GM19438 (cell line): Measurements from ENCODE around the gene CERK.
A peak's percentile ranks its signal among the peaks of the same experiment; 100 is the strongest.

Source experiments
- ATAC-seq: cut with Tn5 transposase; IDR thresholded peaks from one replicate; pipeline ENCODE4 v1.9.1; 2021; ENCODE audit warnings: low read depth; ENCODE audit not compliant: unreplicated experiment

The CERK gene

GRCh38 chr22:46764779-46765485 is 26.9 kb upstream of the CERK start:
- ATAC-seq: no peak

DNA sequence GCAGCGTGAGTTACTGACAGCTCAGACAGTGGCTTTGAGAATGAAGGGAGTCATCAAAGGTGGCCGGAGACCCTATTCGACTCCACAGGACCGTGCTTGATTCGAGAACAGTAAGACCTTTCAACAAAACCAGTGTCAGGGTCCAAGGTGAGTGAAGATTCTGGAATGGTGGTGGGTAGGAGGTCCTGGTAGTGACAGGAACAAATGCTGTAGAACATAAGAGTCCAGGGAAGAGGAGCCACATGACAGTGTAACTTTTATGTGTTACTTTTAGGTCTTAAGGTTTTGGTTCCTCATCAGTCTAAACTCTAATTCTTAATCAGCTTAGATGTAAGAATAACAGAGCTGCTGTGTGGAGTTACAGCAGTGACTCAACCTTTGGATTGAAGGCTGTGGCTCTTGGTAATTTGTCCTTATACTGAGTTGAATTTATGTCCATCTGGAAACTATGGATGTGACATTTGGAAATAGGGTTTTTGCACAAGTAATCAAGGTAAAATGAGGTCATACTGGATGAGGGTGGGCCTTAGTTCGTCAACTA is 26.2 kb upstream of the CERK start:
- ATAC-seq: no peak

DNA sequence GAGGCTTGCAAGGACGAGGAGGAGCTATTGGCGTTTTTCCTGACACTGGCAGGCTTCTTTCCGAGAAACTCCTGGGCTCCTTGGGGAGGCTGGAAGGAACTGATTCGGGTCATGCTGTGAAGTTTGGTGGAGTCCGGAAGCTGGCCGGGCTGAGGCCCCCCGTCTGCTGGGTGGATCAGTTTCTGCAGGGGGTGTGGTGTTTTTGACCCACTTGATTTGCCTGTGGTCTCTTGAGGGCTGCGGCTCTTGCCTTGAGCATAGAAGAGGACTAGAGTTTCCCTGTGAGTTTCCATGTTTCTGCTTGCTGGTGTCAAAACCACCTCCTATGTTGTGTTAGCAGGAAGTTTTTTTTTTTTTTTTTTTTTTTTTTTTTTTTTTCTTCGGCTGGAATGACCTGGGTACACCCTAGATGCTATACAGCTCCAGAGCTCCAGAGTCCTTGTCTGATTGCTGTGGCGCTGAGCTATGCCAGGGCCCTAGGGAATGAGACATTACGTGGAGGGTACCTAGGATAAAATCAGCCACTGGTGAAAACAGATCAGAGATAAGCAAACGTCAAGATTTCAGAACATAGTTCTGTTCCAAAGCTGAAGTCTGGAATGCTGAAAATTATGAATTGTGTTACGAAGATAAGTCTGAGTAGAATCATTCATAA is 25.1 kb upstream of the CERK start:
- peak; percentile 50 for ATAC-seq

DNA sequence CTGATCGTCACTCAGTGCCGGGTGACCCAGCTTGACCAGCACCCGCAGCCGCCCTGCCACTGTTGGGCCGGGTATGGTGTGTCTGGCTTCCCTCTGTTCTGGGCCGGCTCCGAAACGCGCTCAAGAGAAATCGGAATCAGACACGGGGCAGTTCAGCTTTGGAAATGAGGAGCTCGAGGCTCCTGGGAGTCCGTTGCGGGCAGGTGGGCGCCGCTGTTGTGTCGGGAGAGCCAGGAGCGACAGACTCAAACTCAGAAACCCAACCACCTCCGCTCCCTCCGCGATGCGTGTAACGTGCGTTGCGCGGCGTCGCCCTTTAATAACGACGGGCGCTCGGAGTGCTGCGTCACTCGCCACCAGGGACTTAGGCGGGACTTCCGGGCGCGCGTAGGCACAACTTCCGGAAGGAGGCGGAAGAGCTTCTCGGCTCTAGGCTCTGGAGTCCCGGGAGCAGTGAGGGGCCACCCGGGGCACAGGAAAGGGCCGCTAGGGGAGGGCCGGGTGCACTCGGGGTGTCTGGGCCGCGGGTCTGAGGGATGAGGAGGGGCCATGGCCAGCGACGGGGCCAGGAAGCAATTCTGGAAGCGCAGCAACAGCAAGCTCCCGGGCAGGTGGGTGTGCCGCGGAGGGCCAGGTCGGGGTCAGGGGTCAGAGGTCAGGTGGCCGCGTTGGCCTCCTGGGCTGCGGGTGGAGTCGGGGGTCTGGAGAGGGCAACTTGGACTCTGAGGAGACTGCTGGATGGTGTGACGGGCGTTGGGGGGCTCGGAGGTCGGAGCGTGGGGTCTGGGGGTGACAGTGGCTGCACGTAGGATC is 24.4 kb upstream of the CERK start, which contains the start of gene TBC1D22A:
Gene TBC1D22A, plus strand, starts transcription at position 413 of the 813 bp plus-strand sequence. Its CDS starts 137 bp downstream, at position 550.
- ATAC-seq: peak; percentile 69

GRCh38 chr22:46761539-46762237 is 23.6 kb upstream of the CERK start:
- no peak for ATAC-seq

- no peak for ATAC-seq
Observed at GRCh38 chr22:46761017-46761416, 23.0 kb upstream of the CERK start.

GRCh38 chr22:46758867-46759290 is 20.8 kb upstream of the CERK start:
- ATAC-seq: no peak

- ATAC-seq: no peak
Observed at GRCh38 chr22:46758121-46758520, 20.1 kb upstream of the CERK start.

DNA sequence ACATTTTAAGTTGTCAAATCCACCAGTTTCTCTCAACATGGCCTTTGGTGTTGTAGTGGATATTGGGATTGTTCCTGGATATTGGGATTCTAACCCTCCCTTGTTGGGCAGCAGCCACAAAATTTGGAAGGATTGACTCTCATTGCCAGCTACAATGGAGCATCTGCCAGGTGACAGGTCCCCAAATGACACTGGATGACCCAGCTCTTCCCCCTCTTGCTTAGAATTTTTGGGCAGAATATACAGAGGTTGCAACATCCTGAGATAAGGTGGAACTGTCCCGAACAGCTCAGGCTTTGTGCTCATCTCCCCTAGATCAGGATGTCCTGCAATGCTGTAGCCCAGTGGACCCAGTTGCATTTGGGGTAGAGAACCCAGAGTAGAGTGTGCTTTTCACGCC is 19.1 kb upstream of the CERK start:
- ATAC-seq: no peak

DNA sequence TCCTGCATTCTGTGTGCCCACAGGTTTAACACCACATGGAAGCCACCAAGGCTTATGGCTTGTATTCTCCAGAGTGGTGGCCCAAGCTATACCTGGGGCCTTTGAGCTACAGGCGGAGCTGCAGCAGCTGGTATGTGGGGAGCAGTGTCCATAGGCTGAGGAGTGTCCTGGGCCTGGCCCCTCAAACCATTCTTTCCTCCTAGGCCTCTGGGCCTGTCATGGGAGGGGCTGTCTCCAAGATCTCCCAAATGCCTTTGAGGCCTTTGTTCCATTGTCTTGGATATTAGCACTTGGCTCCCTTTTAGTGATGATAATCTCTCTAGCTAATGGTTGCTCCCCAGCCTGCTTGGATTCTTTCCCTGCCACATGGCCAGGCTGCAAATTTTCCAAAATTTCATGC is 18.0 kb upstream of the CERK start:
- ATAC-seq: no peak

DNA sequence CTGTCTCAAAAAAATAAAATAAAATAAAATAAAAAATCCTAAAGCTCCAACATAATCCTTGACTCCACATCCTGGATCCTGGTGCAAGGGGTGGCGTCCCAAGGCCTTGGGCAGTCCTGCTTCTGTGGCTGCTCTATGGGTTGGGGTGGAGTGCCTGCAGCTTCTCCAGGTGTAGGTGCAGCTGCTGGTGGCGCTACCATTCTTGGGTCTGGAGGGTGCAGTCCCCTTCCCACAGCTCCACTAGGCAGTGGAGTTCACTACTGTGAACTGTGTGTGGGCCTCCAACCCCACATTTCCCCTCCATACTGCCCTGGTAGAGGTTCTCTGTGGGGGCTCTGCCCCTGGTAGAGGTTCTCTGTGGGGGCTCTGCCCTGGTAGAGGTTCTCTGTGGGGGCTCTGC is 17.5 kb upstream of the CERK start:
- no peak for ATAC-seq

DNA sequence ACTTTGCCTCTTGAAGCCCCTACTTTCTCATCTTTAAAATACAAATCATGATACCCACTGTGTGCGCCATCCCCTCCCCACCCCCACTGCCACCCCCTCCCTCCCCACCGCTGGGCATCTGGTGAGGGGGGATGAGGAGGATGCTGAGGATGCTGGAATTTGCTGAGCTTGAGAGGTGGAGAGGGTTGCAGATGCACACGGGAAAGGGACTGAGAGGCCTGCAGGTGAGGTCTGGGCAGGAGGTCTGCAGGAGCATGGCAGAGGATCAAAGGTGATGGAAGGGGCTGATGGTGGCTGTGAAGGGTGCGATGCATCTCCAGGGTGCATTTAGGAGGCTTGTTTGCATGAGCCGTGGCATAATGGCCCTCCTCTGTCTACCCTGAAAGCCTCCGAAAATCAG is 16.8 kb upstream of the CERK start:
- no peak for ATAC-seq

DNA sequence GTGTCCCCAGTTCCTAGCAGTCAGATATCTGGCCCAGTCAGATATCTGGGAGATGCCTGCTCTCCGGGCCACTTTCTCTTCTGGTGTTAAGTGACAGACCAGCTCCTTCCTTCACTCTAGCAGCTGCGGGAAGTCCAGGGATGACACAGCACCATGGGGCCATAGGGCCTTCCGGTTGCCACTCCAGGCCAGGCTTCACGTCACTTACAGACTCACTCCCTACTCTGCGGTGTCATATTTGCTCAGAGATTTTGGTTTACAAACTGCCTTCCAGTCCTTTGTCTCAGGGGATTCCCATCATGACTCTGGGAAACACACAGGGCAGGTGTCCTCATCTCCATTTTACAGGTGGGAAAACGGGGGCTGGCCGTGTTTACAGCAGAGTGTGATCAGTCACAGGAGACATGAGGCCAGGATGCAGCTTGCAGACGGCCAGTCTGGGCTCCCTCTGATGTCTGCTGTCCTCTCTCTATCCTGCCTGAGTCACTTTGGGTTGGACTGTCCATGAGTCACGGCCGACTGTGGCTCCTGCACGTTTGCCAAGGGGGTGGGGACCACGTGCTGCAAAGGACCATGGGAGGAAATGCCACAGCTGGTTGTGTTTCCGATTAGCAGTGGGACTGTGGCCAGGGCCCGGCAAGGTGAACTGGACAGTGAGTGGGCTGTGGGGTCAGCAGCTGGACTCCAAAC is 16.2 kb upstream of the CERK start:
- ATAC-seq: no peak

DNA sequence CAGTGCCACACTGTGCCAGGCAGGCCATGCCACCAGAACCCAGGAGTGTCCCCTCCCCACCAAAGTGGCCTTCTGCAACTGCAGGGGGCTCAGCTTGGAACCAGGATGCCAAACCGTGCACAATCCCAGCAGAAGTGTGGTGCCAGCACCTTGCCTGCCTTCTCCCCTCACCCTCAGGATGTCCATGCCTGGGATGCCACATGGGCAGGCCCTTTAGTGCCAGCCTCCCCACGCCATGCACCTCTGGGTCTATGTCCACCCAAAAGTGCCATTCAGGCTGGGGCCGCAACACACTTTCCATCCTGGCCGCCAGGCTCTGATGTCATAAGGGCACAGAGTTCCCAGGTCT is 15.7 kb upstream of the CERK start:
- no peak for ATAC-seq

DNA sequence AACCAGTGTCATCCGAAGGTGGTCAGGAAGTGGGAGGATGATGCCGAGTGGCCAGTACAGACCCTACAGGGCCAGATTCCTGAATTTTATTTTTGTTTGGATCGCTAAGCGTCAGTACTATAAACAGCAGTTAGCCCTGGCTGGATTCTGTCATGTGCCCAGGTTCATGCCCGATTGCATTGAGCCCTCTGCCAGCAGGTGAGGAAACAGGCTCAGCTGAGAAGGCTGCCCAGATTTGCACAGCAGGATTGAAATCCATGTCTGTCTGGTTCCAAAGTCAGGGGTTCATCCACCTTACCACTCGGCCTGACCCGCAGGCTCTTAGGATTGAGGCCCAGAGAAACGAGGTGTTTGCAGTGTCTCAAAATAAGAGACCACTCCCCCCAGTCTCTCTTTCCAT is 15.3 kb upstream of the CERK start:
- ATAC-seq: no peak

DNA sequence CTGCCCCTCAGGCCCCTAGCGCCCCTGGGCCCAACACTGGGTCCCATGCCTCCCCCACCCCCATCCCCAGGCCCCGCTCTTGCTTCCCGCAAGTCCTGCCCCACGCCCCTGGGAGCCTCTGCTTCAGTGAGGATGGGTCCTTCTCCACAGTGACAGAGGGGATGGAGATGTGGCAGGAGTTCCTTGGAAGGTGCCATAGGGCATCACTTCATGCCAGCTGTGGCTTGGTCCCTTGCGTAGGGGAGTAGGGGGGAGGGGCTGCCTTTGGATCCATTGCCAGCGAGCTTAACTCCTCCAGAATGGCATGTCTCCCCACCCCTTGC is 14.9 kb upstream of the CERK start:
- no peak for ATAC-seq

GRCh38 chr22:46752286-46752987 is 14.4 kb upstream of the CERK start:
- ATAC-seq: no peak

DNA sequence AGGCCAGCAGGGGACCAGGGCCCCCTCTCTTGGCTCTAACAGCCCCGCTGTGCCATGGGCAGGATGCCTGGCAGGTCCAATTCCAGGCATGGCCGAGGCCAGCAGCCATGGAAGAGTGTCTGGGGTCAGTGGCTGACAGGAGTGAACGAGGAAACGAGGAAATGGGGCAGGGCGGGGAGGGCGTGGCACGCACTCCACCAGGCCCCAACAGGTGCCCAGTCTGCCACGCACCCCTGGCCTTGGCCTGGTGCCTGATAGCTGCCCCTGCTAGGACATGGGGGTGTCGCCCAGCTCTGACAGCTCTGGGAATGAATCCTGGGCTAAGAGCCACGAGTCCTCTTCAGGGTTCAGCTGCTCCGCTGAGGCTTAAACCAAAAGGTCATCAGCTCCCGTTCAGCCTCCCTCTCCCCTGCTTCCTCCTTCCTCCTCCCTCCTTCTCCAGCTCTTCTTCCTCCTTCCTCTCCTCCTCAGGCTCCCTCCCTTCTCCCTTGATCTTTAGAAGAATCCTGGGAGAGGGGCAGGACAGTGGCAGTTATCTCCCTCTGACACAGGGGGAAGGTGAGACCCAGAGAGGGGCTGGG is 12.9 kb upstream of the CERK start:
- no peak for ATAC-seq

DNA sequence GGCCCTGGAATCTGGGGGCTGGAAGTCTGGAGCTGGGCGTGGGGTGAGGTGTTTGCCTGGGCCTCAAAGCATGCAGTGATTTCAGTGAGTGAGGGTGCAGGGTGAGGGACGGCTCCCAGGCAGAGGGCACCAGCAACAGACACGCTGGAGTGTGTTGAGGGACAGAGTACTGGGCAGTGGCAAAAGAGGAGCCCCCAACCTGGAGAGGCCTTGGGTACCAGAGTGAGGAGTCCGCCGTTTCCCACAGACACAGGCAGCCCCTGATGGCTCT is 12.4 kb upstream of the CERK start:
- ATAC-seq: no peak
